ENCODE data around the gene SLC17A5.

SLC17A5 gene

GRCh38 chr6:73667798-73668197 is 14.0 kb upstream of the SLC17A5 start:
- TF ChIP-seq CTCF (IDR thresholded peaks at IDR 0.05; ENCODE audit: low read depth, low read length), result no peak
- no peaks in the 10 kb centered on the region for H3K4me1 ChIP-seq
- H3K9me3 ChIP-seq, result no peaks in the 10 kb centered on the region
- no peak for DNase-seq
- H3K27me3 ChIP-seq, result peaks cover 8% of the 10 kb centered on the region; the same call in 1 of the 2 replicates
- no peak overlapping the region for H3K4me3 ChIP-seq (ENCODE audit: low read depth, low read length)
- H3K36me3 ChIP-seq, result no peaks in the 10 kb centered on the region

- no peak for TF ChIP-seq CTCF (IDR thresholded peaks at IDR 0.05; ENCODE audit: low read depth, low read length)
- no peaks in the 10 kb centered on the region for H3K4me1 ChIP-seq
- H3K27me3 ChIP-seq, result peaks cover 8% of the 10 kb centered on the region; the same call in 1 of the 2 replicates
- DNase-seq, result no peak
- H3K36me3 ChIP-seq, result no peaks in the 10 kb centered on the region
- H3K9me3 ChIP-seq, result no peaks in the 10 kb centered on the region
- no peak overlapping the region for H3K4me3 ChIP-seq (ENCODE audit: low read depth, low read length)
Measured at GRCh38 chr6:73666393-73666792, 12.6 kb upstream of the SLC17A5 start.

- Histone ChIP-seq H3K36me3 (no peaks in the 10 kb centered on the region), H3K4me1 (no peaks in the 10 kb centered on the region), H3K4me3 (ENCODE audit: low read depth, low read length) (no peak overlapping the region), H3K9me3 (no peaks in the 10 kb centered on the region), H3K27me3 (peaks cover 8% of the 10 kb centered on the region; the same call in 1 of the 2 replicates)
- DNase-seq, result no peak
- TF ChIP-seq CTCF (IDR thresholded peaks at IDR 0.05; ENCODE audit: low read depth, low read length), result no peak
Measured at GRCh38 chr6:73665686-73666319, 12.0 kb upstream of the SLC17A5 start.

- no peak for TF ChIP-seq CTCF (IDR thresholded peaks at IDR 0.05; ENCODE audit: low read depth, low read length)
- no peak for DNase-seq
- peaks cover 8% of the 10 kb centered on the region; the same call in 1 of the 2 replicates for H3K27me3 ChIP-seq
- no peak overlapping the region for H3K4me3 ChIP-seq (ENCODE audit: low read depth, low read length)
- no peaks in the 10 kb centered on the region for H3K4me1 ChIP-seq
- no peaks in the 10 kb centered on the region for H3K36me3 ChIP-seq
- H3K9me3 ChIP-seq, result no peaks in the 10 kb centered on the region
Measured at GRCh38 chr6:73664701-73665100, 10.9 kb upstream of the SLC17A5 start.

GRCh38 chr6:73657201-73657600 is 3.4 kb upstream of the SLC17A5 start:
- DNase-seq, result no peak
- H3K4me1 ChIP-seq, result no peaks in the 10 kb centered on the region
- no peak for TF ChIP-seq CTCF (IDR thresholded peaks at IDR 0.05; ENCODE audit: low read depth, low read length)
- no peaks in the 10 kb centered on the region for H3K27me3 ChIP-seq
- H3K9me3 ChIP-seq, result no peaks in the 10 kb centered on the region
- H3K36me3 ChIP-seq, result no peaks in the 10 kb centered on the region
- no peak overlapping the region for H3K4me3 ChIP-seq (ENCODE audit: low read depth, low read length)

GRCh38 chr6:73656531-73657145 is 2.8 kb upstream of the SLC17A5 start:
- no peak for DNase-seq
- TF ChIP-seq CTCF (IDR thresholded peaks at IDR 0.05; ENCODE audit: low read depth, low read length), result no peak
- no peak overlapping the region for H3K4me3 ChIP-seq (ENCODE audit: low read depth, low read length)

More at GRCh38 chr6:73656531-73657145, 2.8 kb upstream of the SLC17A5 start:
- Histone ChIP-seq H3K4me1 (no peaks in the 10 kb centered on the region), H3K36me3 (no peaks in the 10 kb centered on the region), H3K9me3 (no peaks in the 10 kb centered on the region), H3K27me3 (no peaks in the 10 kb centered on the region)
